ENCODE results near the gene HOXB6.
A peak's percentile ranks its signal among the peaks of the same experiment; 100 is the strongest.

Gene HOXB6

DNA sequence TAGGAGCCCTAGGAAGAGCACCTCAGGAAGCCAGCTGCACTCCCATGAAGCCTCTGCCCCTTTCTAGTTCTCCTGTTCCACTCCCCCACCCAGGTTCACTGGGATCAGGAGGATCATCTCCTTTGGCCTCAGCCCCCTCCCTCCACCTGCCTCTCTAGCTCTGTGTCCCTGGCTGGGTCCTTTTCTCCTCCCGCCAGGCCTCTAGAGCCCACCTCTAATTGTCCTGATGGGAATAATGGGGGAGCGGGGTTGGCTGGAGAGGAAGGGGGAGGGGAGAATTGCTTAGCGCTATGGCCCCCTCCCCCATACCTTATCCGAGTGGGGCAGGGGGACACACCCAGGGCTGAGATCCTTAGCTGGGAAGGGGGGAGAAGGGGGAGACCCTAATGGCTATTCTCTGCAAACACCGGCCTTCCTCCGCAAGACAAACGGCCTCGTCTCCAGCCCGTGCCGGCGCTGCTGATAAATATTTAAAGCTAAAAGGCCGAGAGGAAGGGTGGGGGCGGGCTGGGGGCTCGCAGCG is 5.0 kb upstream of the HOXB6 start:
- Histone ChIP-seq H3K36me3 (replicated peaks in 1 of 2; ENCODE audit: control insufficient read depth in 2 of 2, insufficient read depth in 2 of 2, low read length in 2 of 2) (no peaks in the 10 kb centered on the region), H3K23ac (ENCODE audit: low read depth, low read length, poor library complexity) (peak overlapping the region; percentile 31), H2BK120ac (ENCODE audit: low read depth, low read length) (no peak overlapping the region), H4K8ac (ENCODE audit: low read depth, low read length) (no peak overlapping the region), H3K18ac (ENCODE audit: low read length) (no peak overlapping the region), H4K91ac (ENCODE audit: low read depth, low read length, poor library complexity) (no peak overlapping the region), H2AFZ (ENCODE audit: low read length) (peak overlapping the region; percentile 87), H3K4me2 (ENCODE audit: insufficient read depth, low read length, poor library complexity, severe bottlenecking) (no peak overlapping the region), H3K27me3 (ENCODE audit: control insufficient read depth in 3 of 3, insufficient read depth in 3 of 3, low read depth in 1 of 3, low read length in 3 of 3) (peaks cover 74 to 98% (median 97%) of the 10 kb centered on the region in 3 experiments), H2BK12ac (ENCODE audit: low read length) (no peak overlapping the region), H3K14ac (ENCODE audit: low read length) (no peak overlapping the region), H3K27ac (replicated peaks; ENCODE audit: low read length) (no peak overlapping the region), H3K9ac (ENCODE audit: low read depth, low read length, poor library complexity) (no peak overlapping the region), H3K4me1 (ENCODE audit: control insufficient read depth in 2 of 2, insufficient read depth in 1 of 2, low read depth in 1 of 2, low read length in 2 of 2) (peaks cover 0 to 3% of the 10 kb centered on the region in 2 donors), H3K79me1 (ENCODE audit: low read depth, low read length) (no peaks in the 10 kb centered on the region), H3K4ac (ENCODE audit: low read length) (no peak overlapping the region), H3K4me3 (ENCODE audit: low read length in 2 of 2) (no peak overlapping the region), H2AK5ac (ENCODE audit: low read depth, low read length) (no peak overlapping the region), H3K9me3 (replicated peaks in 1 of 2; ENCODE audit: control insufficient read depth in 2 of 2, insufficient read depth in 1 of 2, low read depth in 1 of 2, low read length in 2 of 2) (peaks cover 5 to 14% of the 10 kb centered on the region in 2 donors), H2BK5ac (ENCODE audit: low read length) (no peak overlapping the region), H2BK15ac (ENCODE audit: low read length) (no peak overlapping the region)
- no peak for DNase-seq (ENCODE audit: low spot score)
- no CpG with 5 or more reads among the region's 15 CpGs for WGBS, 2 donors (ENCODE audit: extremely low coverage in 2 of 2, insufficient read length in 2 of 2, insufficient replicate concordance in 1 of 2)

DNA sequence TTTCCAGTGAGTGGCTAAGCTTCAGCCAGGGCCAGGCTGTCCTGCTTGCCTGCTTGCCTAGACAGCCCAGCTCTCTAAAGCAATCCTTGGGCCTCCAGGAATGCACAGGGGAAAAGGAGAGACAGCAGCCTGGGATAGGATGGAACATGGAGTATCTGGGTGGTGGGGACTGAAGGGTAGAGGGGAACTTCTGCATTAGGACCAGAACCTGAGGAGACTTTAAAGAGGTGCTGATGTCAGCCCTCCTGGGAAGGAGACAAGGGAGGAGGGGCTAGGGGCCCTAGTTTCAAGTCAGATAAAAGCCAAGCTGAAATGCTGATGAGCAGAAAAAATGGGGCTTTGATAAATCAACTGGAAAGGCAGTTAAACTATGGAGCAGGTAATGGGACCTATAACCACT is 4.2 kb upstream of the HOXB6 start:
- Histone ChIP-seq H2BK15ac (ENCODE audit: low read length) (no peak overlapping the region), H2BK12ac (ENCODE audit: low read length) (no peak overlapping the region), H3K27me3 (ENCODE audit: control insufficient read depth in 3 of 3, insufficient read depth in 3 of 3, low read depth in 1 of 3, low read length in 3 of 3) (peaks cover 74 to 98% (median 97%) of the 10 kb centered on the region in 3 experiments), H3K9ac (ENCODE audit: low read depth, low read length, poor library complexity) (no peak overlapping the region), H3K23ac (ENCODE audit: low read depth, low read length, poor library complexity) (no peak overlapping the region), H2BK5ac (ENCODE audit: low read length) (no peak overlapping the region), H3K9me3 (replicated peaks in 1 of 2; ENCODE audit: control insufficient read depth in 2 of 2, insufficient read depth in 1 of 2, low read depth in 1 of 2, low read length in 2 of 2) (peaks cover 8 to 14% of the 10 kb centered on the region in 2 donors), H4K8ac (ENCODE audit: low read depth, low read length) (no peak overlapping the region), H2AFZ (ENCODE audit: low read length) (no peak overlapping the region), H3K14ac (ENCODE audit: low read length) (no peak overlapping the region), H3K4ac (ENCODE audit: low read length) (no peak overlapping the region), H3K27ac (replicated peaks; ENCODE audit: low read length) (no peak overlapping the region), H4K91ac (ENCODE audit: low read depth, low read length, poor library complexity) (no peak overlapping the region), H3K4me2 (ENCODE audit: insufficient read depth, low read length, poor library complexity, severe bottlenecking) (no peak overlapping the region), H3K18ac (ENCODE audit: low read length) (no peak overlapping the region), H3K79me1 (ENCODE audit: low read depth, low read length) (no peaks in the 10 kb centered on the region), H3K36me3 (replicated peaks in 1 of 2; ENCODE audit: control insufficient read depth in 2 of 2, insufficient read depth in 2 of 2, low read length in 2 of 2) (no peaks in the 10 kb centered on the region), H2AK5ac (ENCODE audit: low read depth, low read length) (no peak overlapping the region), H2BK120ac (ENCODE audit: low read depth, low read length) (no peak overlapping the region), H3K4me1 (ENCODE audit: control insufficient read depth in 2 of 2, insufficient read depth in 1 of 2, low read depth in 1 of 2, low read length in 2 of 2) (peaks cover 0 to 3% of the 10 kb centered on the region in 2 donors), H3K4me3 (ENCODE audit: low read length in 2 of 2) (no peak overlapping the region)
- DNase-seq (ENCODE audit: low spot score) = no peak

DNA sequence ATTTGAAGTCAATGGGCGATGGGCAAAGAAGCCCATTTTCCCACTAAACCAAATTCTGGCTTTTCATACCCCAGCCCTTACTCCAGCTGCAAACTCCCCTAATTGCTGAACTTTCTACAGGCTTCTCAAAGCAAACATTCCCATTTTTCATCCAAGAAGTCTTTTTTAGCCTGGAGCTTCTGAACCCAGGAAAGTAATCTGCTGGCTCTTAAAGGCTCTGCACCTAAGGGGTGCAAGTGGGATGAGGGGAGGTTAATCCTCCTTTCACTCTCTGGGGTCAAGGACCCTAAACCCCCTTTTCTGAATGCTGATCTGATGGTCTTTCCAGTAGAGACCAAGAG is 3.7 kb upstream of the HOXB6 start:
- no peak overlapping the region for H3K4me3 ChIP-seq (ENCODE audit: low read length in 2 of 2)
- H3K27ac ChIP-seq (replicated peaks; ENCODE audit: low read length) = no peak overlapping the region
- H4K8ac ChIP-seq (ENCODE audit: low read depth, low read length) = no peak overlapping the region
- no peaks in the 10 kb centered on the region for H3K79me1 ChIP-seq (ENCODE audit: low read depth, low read length)
- H2AFZ ChIP-seq (ENCODE audit: low read length) = no peak overlapping the region
- H4K91ac ChIP-seq (ENCODE audit: low read depth, low read length, poor library complexity) = no peak overlapping the region
- H3K36me3 ChIP-seq (replicated peaks in 1 of 2; ENCODE audit: control insufficient read depth in 2 of 2, insufficient read depth in 2 of 2, low read length in 2 of 2) = no peaks in the 10 kb centered on the region
- H2BK12ac ChIP-seq (ENCODE audit: low read length) = no peak overlapping the region
- no peak overlapping the region for H3K9ac ChIP-seq (ENCODE audit: low read depth, low read length, poor library complexity)
- H3K18ac ChIP-seq (ENCODE audit: low read length) = no peak overlapping the region
- no peak overlapping the region for H2BK5ac ChIP-seq (ENCODE audit: low read length)
- peaks cover 73 to 98% (median 97%) of the 10 kb centered on the region in 3 experiments for H3K27me3 ChIP-seq (ENCODE audit: control insufficient read depth in 3 of 3, insufficient read depth in 3 of 3, low read depth in 1 of 3, low read length in 3 of 3)
- no peak overlapping the region for H3K23ac ChIP-seq (ENCODE audit: low read depth, low read length, poor library complexity)
- no CpG with 5 or more reads among the region's 1 CpG for WGBS, 2 donors (ENCODE audit: extremely low coverage in 2 of 2, insufficient read length in 2 of 2, insufficient replicate concordance in 1 of 2)
- no peak overlapping the region for H2AK5ac ChIP-seq (ENCODE audit: low read depth, low read length)
- H3K4me1 ChIP-seq (ENCODE audit: control insufficient read depth in 2 of 2, insufficient read depth in 1 of 2, low read depth in 1 of 2, low read length in 2 of 2) = peaks cover 0 to 3% of the 10 kb centered on the region in 2 donors
- DNase-seq (ENCODE audit: low spot score) = no peak
- no peak overlapping the region for H2BK120ac ChIP-seq (ENCODE audit: low read depth, low read length)
- H3K14ac ChIP-seq (ENCODE audit: low read length) = no peak overlapping the region
- H3K4me2 ChIP-seq (ENCODE audit: insufficient read depth, low read length, poor library complexity, severe bottlenecking) = no peak overlapping the region
- peaks cover 8 to 15% of the 10 kb centered on the region in 2 donors for H3K9me3 ChIP-seq (replicated peaks in 1 of 2; ENCODE audit: control insufficient read depth in 2 of 2, insufficient read depth in 1 of 2, low read depth in 1 of 2, low read length in 2 of 2)
- no peak overlapping the region for H2BK15ac ChIP-seq (ENCODE audit: low read length)
- H3K4ac ChIP-seq (ENCODE audit: low read length) = no peak overlapping the region

- no peak overlapping the region for H3K18ac ChIP-seq (ENCODE audit: low read length)
- H3K4me2 ChIP-seq (ENCODE audit: insufficient read depth, low read length, poor library complexity, severe bottlenecking) = no peak overlapping the region
- H3K79me1 ChIP-seq (ENCODE audit: low read depth, low read length) = no peaks in the 10 kb centered on the region
- no peak overlapping the region for H3K4ac ChIP-seq (ENCODE audit: low read length)
- no peak for DNase-seq (ENCODE audit: low spot score)
- H3K36me3 ChIP-seq (replicated peaks in 1 of 2; ENCODE audit: control insufficient read depth in 2 of 2, insufficient read depth in 2 of 2, low read length in 2 of 2) = no peaks in the 10 kb centered on the region
- no peak overlapping the region for H2AK5ac ChIP-seq (ENCODE audit: low read depth, low read length)
- H2BK120ac ChIP-seq (ENCODE audit: low read depth, low read length) = no peak overlapping the region
- no peak overlapping the region for H3K27ac ChIP-seq (replicated peaks; ENCODE audit: low read length)
- WGBS, 2 donors (ENCODE audit: extremely low coverage in 2 of 2, insufficient read length in 2 of 2, insufficient replicate concordance in 1 of 2) = no CpG with 5 or more reads among the region's 9 CpGs
- no peak overlapping the region for H3K23ac ChIP-seq (ENCODE audit: low read depth, low read length, poor library complexity)
- H2AFZ ChIP-seq (ENCODE audit: low read length) = no peak overlapping the region
- H3K9me3 ChIP-seq (replicated peaks in 1 of 2; ENCODE audit: control insufficient read depth in 2 of 2, insufficient read depth in 1 of 2, low read depth in 1 of 2, low read length in 2 of 2) = peaks cover 8 to 16% of the 10 kb centered on the region in 2 donors
- no peak overlapping the region for H3K14ac ChIP-seq (ENCODE audit: low read length)
- peaks cover 69 to 99% (median 97%) of the 10 kb centered on the region in 3 experiments for H3K27me3 ChIP-seq (ENCODE audit: control insufficient read depth in 3 of 3, insufficient read depth in 3 of 3, low read depth in 1 of 3, low read length in 3 of 3)
- H2BK5ac ChIP-seq (ENCODE audit: low read length) = no peak overlapping the region
- H3K4me1 ChIP-seq (ENCODE audit: control insufficient read depth in 2 of 2, insufficient read depth in 1 of 2, low read depth in 1 of 2, low read length in 2 of 2) = no peaks in the 10 kb centered on the region
- no peak overlapping the region for H3K4me3 ChIP-seq (ENCODE audit: low read length in 2 of 2)
- H2BK12ac ChIP-seq (ENCODE audit: low read length) = no peak overlapping the region
- no peak overlapping the region for H4K91ac ChIP-seq (ENCODE audit: low read depth, low read length, poor library complexity)
- H2BK15ac ChIP-seq (ENCODE audit: low read length) = no peak overlapping the region
- no peak overlapping the region for H4K8ac ChIP-seq (ENCODE audit: low read depth, low read length)
- H3K9ac ChIP-seq (ENCODE audit: low read depth, low read length, poor library complexity) = no peak overlapping the region
Observed at GRCh38 chr17:48606892-48607614, 2.3 kb upstream of the HOXB6 start.

Data from neuronal stem cell (in vitro differentiated cells).